Bronchial epithelial cell (primary cell): ENCODE data around the gene TIE1. TPM values are rescaled to one million over a fixed set of nuclear protein-coding genes. Genes with fewer than 3 reads are reported as not detected.

Source experiments
- DNase-seq: peaks from one replicate; pipeline ENCODE4 v3.0.0-alpha.2; 2010; ENCODE audit warnings: low read depth
- FAIRE-seq: peaks from 2 replicates; lab custom pipeline; 2011; peaks lifted over from hg19 to GRCh38; lab: Jason Lieb, UNC
- H3K27me3 ChIP-seq: 2 replicates; pipeline ENCODE4 v1.5.1; 2011; ENCODE audit warnings: low read length; ENCODE audit not compliant: control insufficient read depth, insufficient read depth
- H3K36me3 ChIP-seq: 2 replicates; pipeline ENCODE4 v1.5.1; 2011; ENCODE audit warnings: low read length; ENCODE audit not compliant: control insufficient read depth, insufficient read depth
- H3K4me3 ChIP-seq: 2 replicates; pipeline ENCODE4 v1.5.1; 2011; ENCODE audit warnings: mild to moderate bottlenecking, low read depth, low read length, control low read depth
- total RNA-seq: library from RNA; depleted of rRNA; stranded (reverse); fragments of >200 nt; gene quantifications from 2 replicates; pipeline ENCODE4 v1.2.1, GENCODE V29; 2014
- TF ChIP-seq, protein P1 (sequence below): IDR thresholded peaks from 2 replicates; pipeline ENCODE4 v1.5.1; 2011; ENCODE audit warnings: mild to moderate bottlenecking, moderate library complexity, low read length, control low read depth, inconsistent platforms; ENCODE audit not compliant: insufficient read depth, severe bottlenecking

Gene TIE1
- total RNA-seq, 1 donor from 2014 or later = 0.53 TPM

GRCh38 chr1:43348343-43348808 is 47.6 kb downstream of the TIE1 start:
- DNase-seq (peak; percentile 37), FAIRE-seq (no peak)
- TF ChIP-seq, protein P1, sequence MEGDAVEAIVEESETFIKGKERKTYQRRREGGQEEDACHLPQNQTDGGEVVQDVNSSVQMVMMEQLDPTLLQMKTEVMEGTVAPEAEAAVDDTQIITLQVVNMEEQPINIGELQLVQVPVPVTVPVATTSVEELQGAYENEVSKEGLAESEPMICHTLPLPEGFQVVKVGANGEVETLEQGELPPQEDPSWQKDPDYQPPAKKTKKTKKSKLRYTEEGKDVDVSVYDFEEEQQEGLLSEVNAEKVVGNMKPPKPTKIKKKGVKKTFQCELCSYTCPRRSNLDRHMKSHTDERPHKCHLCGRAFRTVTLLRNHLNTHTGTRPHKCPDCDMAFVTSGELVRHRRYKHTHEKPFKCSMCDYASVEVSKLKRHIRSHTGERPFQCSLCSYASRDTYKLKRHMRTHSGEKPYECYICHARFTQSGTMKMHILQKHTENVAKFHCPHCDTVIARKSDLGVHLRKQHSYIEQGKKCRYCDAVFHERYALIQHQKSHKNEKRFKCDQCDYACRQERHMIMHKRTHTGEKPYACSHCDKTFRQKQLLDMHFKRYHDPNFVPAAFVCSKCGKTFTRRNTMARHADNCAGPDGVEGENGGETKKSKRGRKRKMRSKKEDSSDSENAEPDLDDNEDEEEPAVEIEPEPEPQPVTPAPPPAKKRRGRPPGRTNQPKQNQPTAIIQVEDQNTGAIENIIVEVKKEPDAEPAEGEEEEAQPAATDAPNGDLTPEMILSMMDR = no peak
- no peaks in the 10 kb centered on the region for H3K27me3 ChIP-seq
- peak overlapping the region; percentile 71 for H3K4me3 ChIP-seq
- H3K36me3 ChIP-seq = no peaks in the 10 kb centered on the region

DNA sequence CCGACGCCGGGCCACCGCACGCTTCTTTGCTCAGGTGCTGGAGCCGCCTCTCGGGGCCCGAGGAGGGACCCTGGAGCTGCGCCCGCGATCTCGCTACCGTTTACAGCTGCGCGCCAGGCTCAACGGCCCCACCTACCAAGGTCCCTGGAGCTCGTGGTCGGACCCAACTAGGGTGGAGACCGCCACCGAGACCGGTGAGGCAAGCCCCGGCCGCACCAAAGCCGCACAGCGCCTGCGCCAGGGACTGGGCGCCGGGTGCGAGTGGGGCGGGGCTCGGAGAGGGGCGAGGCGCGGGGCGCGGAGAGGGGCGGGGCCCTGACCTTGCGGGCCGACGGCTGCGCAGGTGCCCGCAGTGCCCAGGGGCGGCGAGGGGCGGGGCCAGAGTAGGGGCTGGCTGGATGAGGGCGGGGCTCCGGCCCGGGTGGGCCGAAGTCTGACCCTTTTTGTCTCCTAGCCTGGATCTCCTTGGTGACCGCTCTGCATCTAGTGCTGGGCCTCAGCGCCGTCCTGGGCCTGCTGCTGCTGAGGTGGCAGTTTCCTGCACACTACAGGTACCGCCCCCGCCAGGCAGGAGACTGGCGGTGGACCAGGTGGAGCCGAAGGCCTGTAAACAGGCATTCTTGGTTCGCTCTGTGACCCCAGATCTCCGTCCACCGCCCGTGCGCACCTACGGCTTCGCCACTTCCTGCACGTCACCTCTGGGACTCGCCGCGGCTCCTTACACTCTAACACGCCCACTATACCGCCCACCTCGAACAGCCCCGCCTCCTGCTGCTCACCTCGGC is 48.2 kb downstream of the TIE1 start:
- Histone ChIP-seq H3K4me3 (peak overlapping the region; percentile 71), H3K27me3 (no peaks in the 10 kb centered on the region), H3K36me3 (no peaks in the 10 kb centered on the region)
- DNase-seq (peak; percentile 67), FAIRE-seq (no peak)
- TF ChIP-seq, protein P1 = no peak

DNA sequence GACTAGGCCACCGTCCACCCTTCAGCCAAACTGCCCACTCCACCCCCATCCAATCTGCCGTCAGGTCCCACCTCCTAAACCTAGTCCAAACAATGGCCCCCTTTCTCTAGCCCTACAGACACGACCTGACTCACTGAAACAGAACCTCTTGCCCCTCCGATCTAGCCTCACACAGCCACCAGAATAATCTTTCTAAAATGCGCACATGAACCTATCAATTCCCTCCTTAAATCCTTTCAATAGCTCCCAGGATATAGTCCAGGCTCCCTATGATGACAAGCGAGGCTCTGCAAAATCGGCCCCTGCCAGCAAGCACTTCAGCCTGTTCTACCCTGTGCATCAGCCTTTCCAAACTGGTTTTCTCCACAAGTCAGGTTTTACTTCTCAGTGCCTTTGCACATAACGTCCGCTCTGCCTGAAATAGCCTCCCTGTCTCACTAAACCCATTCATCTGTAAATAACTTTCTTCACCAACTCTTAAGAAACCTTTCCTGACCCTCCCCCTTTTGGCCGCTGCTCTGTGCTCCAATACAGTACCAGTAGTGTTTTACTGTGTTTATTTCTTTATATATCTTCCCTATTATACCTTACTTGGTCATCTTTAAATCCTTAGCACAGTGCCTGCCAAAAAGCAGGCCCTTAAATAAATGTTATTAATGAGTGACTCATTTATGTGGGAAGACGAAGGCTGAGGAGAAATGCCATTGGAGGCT is 49.0 kb downstream of the TIE1 start:
- Histone ChIP-seq H3K4me3 (peak overlapping the region; percentile 71), H3K27me3 (no peaks in the 10 kb centered on the region), H3K36me3 (no peaks in the 10 kb centered on the region)
- DNase-seq (peak; percentile 41), FAIRE-seq (no peak)
- TF ChIP-seq, protein P1 = no peak

GRCh38 chr1:43350976-43351375 is 50.2 kb downstream of the TIE1 start:
- DNase-seq = no peak
- FAIRE-seq = no peak
- H3K36me3 ChIP-seq = no peaks in the 10 kb centered on the region
- TF ChIP-seq, protein P1 = no peak
- H3K4me3 ChIP-seq = no peak overlapping the region
- no peaks in the 10 kb centered on the region for H3K27me3 ChIP-seq

- no peak for FAIRE-seq
- no peak overlapping the region for H3K4me3 ChIP-seq
Measured at GRCh38 chr1:43351421-43352350, 50.9 kb downstream of the TIE1 start.

More at GRCh38 chr1:43351421-43352350, 50.9 kb downstream of the TIE1 start:
- no peak for DNase-seq
- no peaks in the 10 kb centered on the region for H3K27me3 ChIP-seq
- H3K36me3 ChIP-seq = no peaks in the 10 kb centered on the region
- TF ChIP-seq, protein P1 = no peak
